ENCODE results near the gene PNLIPRP3. TPM values are rescaled to one million over a fixed set of nuclear protein-coding genes. Genes with fewer than 3 reads are reported as not detected.

The PNLIPRP3 gene
- total and polyA plus RNA-seq, 2 of the 4 experiments (the other 2 are of a cell fraction), result not detected

GRCh38 chr10:116452338-116452720 is 24.7 kb downstream of the PNLIPRP3 start:
- Histone ChIP-seq H3K4me3 (ENCODE audit: insufficient read depth, low read depth, low read length) (no peak overlapping the region), H3K56ac (ENCODE audit: extremely low read depth, insufficient read depth, low read length) (no peak overlapping the region), H2AFZ (replicated peaks; ENCODE audit: low read length, poor library complexity) (no peak overlapping the region), H2AK5ac (ENCODE audit: low read depth, low read length) (no peak overlapping the region), H3K79me1 (ENCODE audit: low read depth in 1 of 2, low read length in 2 of 2) (no peaks in the 10 kb centered on the region), H2BK5ac (ENCODE audit: low read depth, low read length, poor library complexity, severe bottlenecking) (no peak overlapping the region), H3K14ac (replicated peaks; ENCODE audit: low read depth, low read length) (no peak overlapping the region), H3K4me1 (ENCODE audit: control insufficient read depth, insufficient read depth, low read length) (no peaks in the 10 kb centered on the region), H3K9me3 (ENCODE audit: control insufficient read depth, insufficient read depth, low read length) (no peaks in the 10 kb centered on the region), H4K91ac (ENCODE audit: insufficient read depth, low read depth, low read length) (no peak overlapping the region), H3K4ac (ENCODE audit: low read depth, low read length) (no peak overlapping the region), H3K18ac (ENCODE audit: low read depth, low read length) (no peak overlapping the region), H3K9ac (ENCODE audit: low read depth, low read length) (no peak overlapping the region), H4K5ac (ENCODE audit: low read depth, low read length) (no peak overlapping the region), H3K23ac (ENCODE audit: low read depth, low read length) (no peak overlapping the region), H2BK120ac (ENCODE audit: low read depth, low read length) (no peak overlapping the region), H4K8ac (ENCODE audit: low read depth in 2 of 2, low read length in 2 of 2) (no peak overlapping the region), H2BK15ac (ENCODE audit: low read depth, low read length) (no peak overlapping the region), H3K27me3 (ENCODE audit: control insufficient read depth, insufficient read depth, low read length) (no peaks in the 10 kb centered on the region), H3K9me1 (ENCODE audit: insufficient read depth, low read length) (no peaks in the 10 kb centered on the region), H4K20me1 (ENCODE audit: insufficient read depth, low read length) (no peaks in the 10 kb centered on the region), H2BK20ac (ENCODE audit: low read depth, low read length) (no peak overlapping the region), H3K27ac (ENCODE audit: insufficient read depth, low read length) (no peak overlapping the region), H3K36me3 (ENCODE audit: control insufficient read depth, insufficient read depth, low read length) (no peaks in the 10 kb centered on the region), H2AK9ac (replicated peaks; ENCODE audit: low read depth, low read length, poor library complexity) (no peak overlapping the region), H3K4me2 (ENCODE audit: low read depth, low read length) (no peak overlapping the region)
- no peak for ATAC-seq (ENCODE audit: low read depth)
- intact Hi-C loops (cut with micrococcal nuclease), result no loop called here
- ChIA-PET POLR2A (ENCODE audit: unreplicated experiment) (no interaction called here), CTCF (interaction anchor here (1.2 kb wide), 1 partner anchor 8 kb away, joined by 3 read pairs; no protein-coding TSS in a partner anchor)
- TF ChIP-seq BHLHE40 (IDR thresholded peaks at IDR 0.05; ENCODE audit: low read depth, low read length) (no peak), USF2 (IDR thresholded peaks at IDR 0.05; ENCODE audit: low read depth, low read length) (no peak)
- dilution Hi-C loops (cut with HindIII; ENCODE audit: low sequenced_read_pairs, unreplicated experiment), result no loop called here
- in situ Hi-C loops (cut with MboI; ENCODE audit: low sequenced_read_pairs), result no loop called here
- no TSS peak for BruUV-seq (replicated peaks)
- no peak for DNase-seq
